Urinary bladder (tissue), 4 donors: ENCODE measurements around the gene CAVIN3. TPM values are rescaled to one million over a fixed set of nuclear protein-coding genes. Genes with fewer than 3 reads are reported as not detected.

ENCODE experiments used
- DNase-seq: peaks from one replicate; pipeline ENCODE4 v3.0.0-alpha.2; 2015; ENCODE audit errors: extremely low spot score
- H3K27ac ChIP-seq: one replicate; pipeline ENCODE4 v1.5.1; 2013; ENCODE audit warnings: low read depth, mild to moderate bottlenecking, moderate library complexity
- H3K36me3 ChIP-seq: one replicate; pipeline ENCODE4 v1.6.1; 2013; ENCODE audit warnings: mild to moderate bottlenecking, moderate library complexity; ENCODE audit not compliant: insufficient read depth
- H3K4me1 ChIP-seq: one replicate; pipeline ENCODE4 v1.6.1; 2013; ENCODE audit warnings: mild to moderate bottlenecking, moderate library complexity; ENCODE audit not compliant: insufficient read depth
- H3K4me3 ChIP-seq: one replicate; pipeline ENCODE4 v1.5.1; 2013; ENCODE audit warnings: low read depth, low read length
- WGBS: extraction: QIAGEN DNeasy Blood & Tissue Kit; methylation state at CpG from one replicate; pipeline ENCODE4 v1.1.7; 2013; 5-methylcytosine and 5-hydroxymethylcytosine counted together
- polyA plus RNA-seq: library from polyadenylated mRNA; stranded (reverse); fragments of 200-250 nt; gene quantifications from one replicate; pipeline ENCODE4 v1.2.3, GENCODE V29; 2013
- total RNA-seq: library from RNA; depleted of rRNA; stranded (reverse); fragments of >200 nt; gene quantifications from one replicate; pipeline ENCODE4 v1.2.3, GENCODE V29; 2014
- donor health status: healthy with polysubstance abuse.
- donor health status: healthy.

Gene CAVIN3, protein sequence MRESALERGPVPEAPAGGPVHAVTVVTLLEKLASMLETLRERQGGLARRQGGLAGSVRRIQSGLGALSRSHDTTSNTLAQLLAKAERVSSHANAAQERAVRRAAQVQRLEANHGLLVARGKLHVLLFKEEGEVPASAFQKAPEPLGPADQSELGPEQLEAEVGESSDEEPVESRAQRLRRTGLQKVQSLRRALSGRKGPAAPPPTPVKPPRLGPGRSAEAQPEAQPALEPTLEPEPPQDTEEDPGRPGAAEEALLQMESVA
- total RNA-seq (36.7 TPM), polyA plus RNA-seq (254 TPM)

DNA sequence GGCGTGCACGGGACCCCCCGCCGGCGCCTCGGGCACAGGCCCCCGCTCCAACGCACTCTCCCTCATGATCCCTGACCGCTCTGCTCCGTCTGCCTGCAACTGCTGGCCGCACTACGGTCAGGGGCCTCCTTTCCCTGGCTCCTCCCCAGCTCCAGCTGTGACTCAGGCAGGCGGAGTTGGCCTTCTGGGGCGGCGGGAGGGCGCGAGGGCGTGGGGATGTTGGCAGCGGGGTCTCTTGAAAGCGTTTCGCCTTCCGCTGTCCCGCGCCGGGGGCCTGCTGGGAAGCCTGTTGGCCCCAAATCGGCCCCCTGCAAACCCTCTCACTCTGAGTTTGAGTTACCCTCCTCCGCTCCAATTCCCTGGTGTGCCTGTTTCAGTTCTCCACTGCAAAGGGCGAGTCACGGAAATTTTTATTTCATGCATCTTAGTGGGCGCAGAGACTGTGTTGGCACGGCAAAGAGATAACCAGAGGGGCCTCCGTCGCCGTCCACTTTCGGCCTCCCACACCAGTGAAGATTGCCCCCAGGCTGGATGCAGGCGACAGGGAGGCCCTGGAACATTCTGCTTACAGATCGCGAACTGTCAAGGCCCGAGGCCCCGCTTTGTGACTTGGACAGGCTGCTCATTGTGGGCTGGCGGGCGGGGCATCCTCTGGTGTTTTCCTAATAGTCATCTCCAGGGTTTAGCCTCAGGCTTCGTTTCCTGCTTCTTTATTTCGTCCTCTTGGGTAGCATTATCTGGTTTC lies at the start of gene CAVIN3:
CAVIN3 (minus strand) TSS at position 91 of the 745 bp plus-strand sequence; CDS start at position 66, 25 bp downstream.
- no peaks in the 10 kb centered on the region for H3K4me1 ChIP-seq
- peak within 1 kb of the TSS; percentile 93 for H3K27ac ChIP-seq
- 3% methylated on average over 44 of the region's 44 CpGs for WGBS
- peak; percentile 58 for DNase-seq
- H3K36me3 ChIP-seq = no peaks in the 10 kb centered on the region
- peak within 1 kb of the TSS; percentile 55 for H3K4me3 ChIP-seq

DNA sequence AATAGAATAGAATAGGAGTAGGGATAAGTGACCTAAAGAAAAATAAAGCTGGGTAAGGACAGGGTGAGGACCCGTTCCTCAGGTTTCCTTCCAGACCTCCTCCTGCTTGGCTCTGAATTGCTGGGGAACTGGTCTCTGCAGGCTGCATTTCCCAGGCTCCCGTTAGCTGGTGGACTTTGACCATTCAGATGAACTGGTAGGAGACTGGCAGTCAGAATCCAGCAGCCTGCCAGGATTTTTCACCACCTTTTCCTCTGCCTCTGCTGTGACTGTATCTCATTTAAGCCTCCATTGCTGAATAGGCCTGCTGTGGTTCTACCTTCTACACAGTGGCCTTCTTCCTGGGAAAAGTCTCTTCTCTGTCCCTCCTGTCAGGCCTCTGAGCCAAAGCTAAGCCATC lies 45.4 kb upstream of the CAVIN3 start:
- 85% methylated on average over 2 of the region's 2 CpGs for WGBS
- no peak for DNase-seq
- Histone ChIP-seq H3K4me1 (no peaks in the 10 kb centered on the region), H3K27ac (no peak overlapping the region), H3K36me3 (no peaks in the 10 kb centered on the region), H3K4me3 (no peak overlapping the region)

DNA sequence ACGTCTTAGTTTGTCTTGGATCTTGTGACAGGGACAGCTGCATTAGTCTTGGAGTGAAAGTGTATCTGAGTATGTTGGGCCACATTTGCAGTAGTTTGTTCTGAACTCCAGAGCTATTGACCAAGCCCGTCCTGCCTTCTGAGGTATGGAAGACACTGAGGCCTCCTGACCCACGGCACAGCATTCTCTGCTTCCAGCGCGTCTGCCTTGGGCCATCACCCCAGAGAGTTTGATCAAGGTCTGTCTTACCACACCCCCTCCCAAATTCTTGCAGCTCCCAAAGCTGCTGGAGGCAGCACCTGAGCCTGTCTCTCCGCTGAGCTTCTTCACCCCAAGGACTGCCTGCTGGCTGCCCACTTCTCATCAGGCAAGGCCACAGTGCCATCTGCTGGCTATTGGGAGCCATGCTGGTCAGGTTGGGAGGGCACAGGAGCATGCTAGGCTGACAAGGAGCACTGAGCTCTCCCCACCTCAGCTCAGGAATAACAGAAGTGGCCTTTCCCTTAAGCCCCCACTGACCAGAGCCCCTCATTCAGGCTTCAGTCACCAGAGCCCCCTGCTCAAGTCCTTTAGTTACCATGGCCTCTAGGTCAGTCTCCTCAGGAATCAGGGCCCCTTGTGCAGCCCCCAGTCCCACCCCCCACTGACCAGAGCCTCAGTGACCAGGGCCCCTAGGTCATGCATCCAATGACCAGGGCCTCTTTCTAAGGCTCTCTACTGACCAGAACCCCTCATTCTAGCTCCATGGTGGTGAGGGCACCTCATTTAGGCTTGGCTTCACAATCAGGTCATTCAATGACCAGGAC lies 42.8 kb upstream of the CAVIN3 start:
- 68% methylated on average over 6 of the region's 6 CpGs for WGBS
- Histone ChIP-seq H3K36me3 (no peaks in the 10 kb centered on the region), H3K4me1 (no peaks in the 10 kb centered on the region), H3K27ac (no peak overlapping the region), H3K4me3 (no peak overlapping the region)
- peak; percentile 25 for DNase-seq

DNA sequence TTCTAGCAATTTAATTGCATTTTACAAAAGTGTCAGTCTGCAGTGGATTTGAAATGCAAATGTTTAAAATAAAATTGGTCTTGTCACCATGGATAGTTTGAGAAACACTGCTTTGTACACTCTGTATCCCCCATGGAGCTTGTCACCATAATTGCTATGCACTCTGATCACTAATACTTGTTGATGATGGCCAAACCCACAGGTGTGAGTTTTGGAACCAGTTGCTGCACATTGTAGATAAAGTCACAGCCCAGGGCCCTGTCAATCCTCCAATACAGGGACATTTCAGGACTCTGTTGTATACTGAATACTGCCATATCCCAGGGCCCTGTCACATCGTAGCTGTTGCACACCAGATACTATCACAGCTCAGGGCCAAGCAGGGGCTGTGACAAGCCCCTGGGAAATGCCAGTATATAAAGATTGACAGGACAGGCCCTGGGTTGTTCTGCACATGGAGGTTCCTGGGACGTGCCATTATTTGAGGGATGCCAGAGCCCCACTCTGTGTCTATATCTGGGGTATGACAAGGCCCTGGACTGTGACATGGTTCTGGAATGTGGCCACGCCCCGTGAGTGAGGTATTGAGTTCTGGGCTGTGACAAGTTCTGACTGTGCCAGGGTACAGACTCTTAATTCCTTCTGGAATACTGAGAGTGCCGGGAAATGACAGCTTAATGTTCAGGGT lies 42.0 kb upstream of the CAVIN3 start:
- H3K36me3 ChIP-seq = no peaks in the 10 kb centered on the region
- 73% methylated on average over 5 of the region's 5 CpGs for WGBS
- H3K27ac ChIP-seq = no peak overlapping the region
- no peak overlapping the region for H3K4me3 ChIP-seq
- no peaks in the 10 kb centered on the region for H3K4me1 ChIP-seq
- DNase-seq = no peak

DNA sequence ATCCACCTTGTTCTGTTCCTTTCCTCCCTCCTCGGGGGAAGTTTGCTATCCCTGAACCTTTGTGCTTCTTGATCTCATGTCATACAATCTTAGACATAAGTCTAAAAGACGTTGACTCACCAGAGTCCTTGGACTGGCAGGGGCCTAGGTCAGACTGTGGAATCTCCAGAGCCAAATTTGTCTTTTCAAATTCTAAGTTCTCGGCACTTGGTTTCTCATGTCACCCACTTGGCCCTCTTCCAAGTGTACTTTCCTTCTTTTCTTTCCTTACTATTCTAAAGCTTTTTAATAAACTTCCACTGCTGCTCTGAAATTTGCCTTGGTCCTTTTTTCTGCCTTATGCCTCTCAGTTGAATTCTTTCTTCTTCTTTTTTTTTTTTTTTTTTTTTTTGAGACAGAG lies 39.9 kb upstream of the CAVIN3 start:
- DNase-seq = no peak
- WGBS = 69% methylated on average over 3 of the region's 3 CpGs
- no peak overlapping the region for H3K4me3 ChIP-seq
- H3K36me3 ChIP-seq = no peaks in the 10 kb centered on the region
- H3K4me1 ChIP-seq = no peaks in the 10 kb centered on the region
- no peak overlapping the region for H3K27ac ChIP-seq

DNA sequence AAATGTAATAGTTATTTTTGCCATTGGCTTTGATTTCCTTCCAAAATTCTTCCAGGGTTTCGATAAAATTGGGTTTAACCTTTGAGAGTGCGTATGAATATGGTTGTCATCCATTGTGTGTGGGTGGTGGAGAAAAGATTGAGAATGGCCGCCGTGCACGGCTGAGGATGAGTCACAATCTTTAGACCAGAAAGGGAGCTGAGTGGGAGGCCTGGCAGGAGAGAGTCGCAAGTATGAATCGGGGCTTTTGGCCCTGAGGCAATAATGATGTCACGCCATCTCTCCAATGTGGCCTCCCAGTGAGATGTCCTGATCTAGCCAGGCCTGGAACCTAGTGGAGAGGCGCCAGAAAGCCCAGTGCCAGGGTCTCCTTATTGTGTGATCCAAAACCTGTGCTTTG lies 36.9 kb upstream of the CAVIN3 start:
- no peaks in the 10 kb centered on the region for H3K4me1 ChIP-seq
- no peak for DNase-seq
- no peak overlapping the region for H3K4me3 ChIP-seq
- H3K36me3 ChIP-seq = no peaks in the 10 kb centered on the region
- 38% methylated on average over 9 of the region's 9 CpGs for WGBS
- no peak overlapping the region for H3K27ac ChIP-seq

DNA sequence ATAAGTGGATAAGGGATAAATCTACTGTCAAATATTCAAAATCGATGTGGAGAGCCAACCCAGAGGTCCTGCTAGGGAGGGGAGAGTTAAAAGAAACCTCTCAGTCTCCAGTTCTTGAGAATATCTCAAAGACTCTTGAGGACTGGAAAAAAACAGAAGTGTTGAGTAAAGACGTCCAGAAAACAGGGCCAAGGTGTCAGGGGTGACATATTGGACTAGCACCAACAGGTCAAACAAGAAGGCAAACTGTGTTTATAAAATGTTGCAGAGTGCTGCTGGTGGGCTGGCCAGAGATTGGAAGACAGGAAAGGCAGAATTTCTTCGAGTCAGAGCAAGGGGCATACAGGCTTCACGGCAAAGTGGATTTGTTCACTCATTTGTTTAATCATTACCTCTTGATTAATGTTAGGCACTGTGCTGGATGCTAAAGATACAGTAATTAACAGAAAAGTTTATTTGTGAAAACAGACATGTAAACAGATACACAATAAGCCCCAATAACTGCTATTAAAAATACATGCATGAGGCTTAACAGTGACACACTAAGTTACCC lies 36.3 kb upstream of the CAVIN3 start:
- 43% methylated on average over 4 of the region's 4 CpGs for WGBS
- no peaks in the 10 kb centered on the region for H3K36me3 ChIP-seq

DNA sequence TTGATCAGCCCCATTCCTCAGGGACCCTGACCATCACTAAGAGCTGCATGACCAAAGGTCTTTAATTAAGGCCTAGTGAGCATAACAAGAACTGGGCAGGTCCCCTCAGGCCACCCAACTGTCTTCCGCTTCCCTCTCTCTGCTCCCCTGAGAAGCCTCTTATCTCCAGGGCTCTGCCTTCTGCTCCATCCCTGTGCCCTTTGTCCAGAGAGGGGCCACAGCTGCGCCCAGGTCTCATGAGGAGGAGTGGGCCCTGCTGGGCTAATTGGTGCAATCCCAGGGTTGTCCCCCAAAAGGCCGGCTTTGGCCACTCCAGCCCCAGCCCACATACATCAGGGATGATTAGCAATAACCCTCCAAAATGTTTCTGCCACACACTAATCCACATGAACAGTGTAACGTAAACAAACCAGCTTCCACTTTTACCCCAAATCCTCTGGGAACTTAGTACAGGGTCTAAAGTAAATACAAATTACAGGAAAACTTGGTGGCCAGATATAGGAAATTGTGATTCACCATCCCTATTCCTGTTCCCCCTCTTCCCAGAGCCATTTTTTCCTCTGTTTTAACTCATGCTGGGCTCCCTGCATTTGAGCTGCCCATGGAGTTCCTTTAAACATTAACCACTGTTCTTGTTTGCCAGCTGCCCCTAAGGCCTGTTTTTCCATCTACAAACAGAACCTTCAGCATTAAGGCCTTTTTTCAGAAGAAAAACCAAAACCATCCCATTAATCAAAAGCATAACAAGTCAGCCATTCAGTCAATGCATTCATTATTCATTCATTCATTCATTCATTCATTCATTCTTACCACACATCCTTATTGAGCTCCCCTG lies 34.6 kb upstream of the CAVIN3 start:
- no peak overlapping the region for H3K27ac ChIP-seq
- H3K4me1 ChIP-seq = no peaks in the 10 kb centered on the region
- no peak for DNase-seq
- no peaks in the 10 kb centered on the region for H3K36me3 ChIP-seq
- WGBS = 81% methylated on average over 4 of the region's 4 CpGs
- H3K4me3 ChIP-seq = no peak overlapping the region

More for the DNA sequence above, 36.3 kb upstream of the CAVIN3 start:
- DNase-seq = no peak
- Histone ChIP-seq H3K4me3 (no peak overlapping the region), H3K4me1 (no peaks in the 10 kb centered on the region), H3K27ac (no peak overlapping the region)

DNA sequence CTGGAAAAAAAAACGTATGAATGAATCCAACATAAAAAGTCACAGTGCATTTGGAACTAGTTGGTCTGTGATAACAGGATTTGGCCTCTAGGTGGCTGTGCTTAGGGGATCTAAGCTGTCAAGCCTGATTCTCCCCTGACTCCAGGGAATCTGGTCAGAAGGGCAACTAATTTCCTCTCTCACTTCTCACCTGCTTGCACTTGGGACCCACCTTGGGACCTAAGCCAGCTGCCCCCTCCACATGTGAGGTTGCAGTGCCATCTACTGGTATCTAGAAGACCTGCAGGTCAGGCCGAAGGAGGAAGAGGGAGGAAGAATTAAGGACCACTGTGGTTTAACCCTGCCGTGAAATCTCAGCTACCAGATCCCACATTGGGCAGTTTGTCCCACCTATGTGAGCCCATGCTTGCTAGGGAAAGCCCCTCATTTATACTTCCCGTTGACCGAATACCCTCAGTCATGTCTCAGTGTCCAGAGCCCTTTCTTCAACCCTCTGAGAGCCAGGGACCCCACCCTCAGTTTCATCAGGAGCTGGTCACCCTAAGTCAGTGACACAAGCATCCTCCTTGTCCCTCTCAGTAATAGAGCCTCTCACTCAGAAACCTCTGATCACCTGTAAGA lies 33.2 kb upstream of the CAVIN3 start:
- no peak overlapping the region for H3K4me3 ChIP-seq
- 9% methylated on average over 5 of the region's 5 CpGs for WGBS
- DNase-seq = peak; percentile 11

DNA sequence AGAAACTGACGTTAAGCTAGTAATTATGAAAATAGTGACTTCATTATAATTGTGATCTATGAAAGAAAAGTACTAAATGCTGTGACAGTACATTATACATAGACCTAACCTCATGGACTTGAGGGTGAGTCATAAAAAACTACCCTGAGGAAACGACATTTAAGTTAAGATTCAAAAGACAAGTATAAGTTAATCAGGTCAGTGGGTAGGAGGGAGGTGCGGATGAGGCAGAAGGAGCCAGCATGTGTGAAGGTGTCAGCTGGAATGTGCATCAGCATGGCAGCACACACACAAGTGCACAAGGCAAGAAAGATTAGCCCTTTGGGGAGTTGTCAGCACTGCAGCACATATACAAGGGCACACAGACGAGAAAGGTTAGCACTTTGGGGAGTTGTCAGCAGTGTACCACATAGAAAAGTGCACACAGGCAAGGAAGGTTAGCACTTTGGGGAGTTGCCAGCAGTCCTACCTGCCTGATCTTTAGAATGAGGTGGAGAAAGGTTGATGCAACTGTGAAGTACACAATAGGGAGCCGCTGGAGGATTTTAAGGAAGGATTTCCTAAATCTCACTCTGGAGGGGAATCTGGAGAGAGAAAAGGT lies 31.6 kb upstream of the CAVIN3 start:
- no peak for DNase-seq
- WGBS = 74% methylated on average over 5 of the region's 5 CpGs
- no peaks in the 10 kb centered on the region for H3K4me1 ChIP-seq

More for the DNA sequence above, 33.2 kb upstream of the CAVIN3 start:
- H3K27ac ChIP-seq = no peak overlapping the region
- no peaks in the 10 kb centered on the region for H3K4me1 ChIP-seq
- H3K36me3 ChIP-seq = no peaks in the 10 kb centered on the region

DNA sequence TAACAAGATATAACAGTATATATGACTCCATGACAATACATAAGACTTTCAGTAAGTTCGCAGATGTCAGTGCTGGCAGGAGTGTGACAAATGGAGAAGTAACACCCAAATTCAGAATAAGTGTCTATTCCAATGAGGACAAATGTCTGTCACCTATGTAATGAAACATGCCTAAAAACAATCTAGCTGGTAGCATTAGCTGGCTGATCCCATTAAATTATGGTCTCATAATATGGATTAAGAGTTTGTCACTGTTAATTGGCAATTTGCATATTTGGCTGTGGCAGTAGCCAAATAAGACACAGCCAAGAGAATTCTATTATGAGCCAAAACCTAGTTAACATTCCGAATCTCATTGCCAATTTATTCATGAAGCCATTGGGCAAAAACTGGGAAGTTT lies 30.2 kb upstream of the CAVIN3 start:
- no peaks in the 10 kb centered on the region for H3K36me3 ChIP-seq
- H3K27ac ChIP-seq = no peak overlapping the region
- H3K4me3 ChIP-seq = no peak overlapping the region
- H3K4me1 ChIP-seq = no peaks in the 10 kb centered on the region
- WGBS = 82% methylated on average over 2 of the region's 2 CpGs
- DNase-seq = no peak

More for the DNA sequence above, 31.6 kb upstream of the CAVIN3 start:
- H3K36me3 ChIP-seq = no peaks in the 10 kb centered on the region
- no peak overlapping the region for H3K27ac ChIP-seq
- no peak overlapping the region for H3K4me3 ChIP-seq

DNA sequence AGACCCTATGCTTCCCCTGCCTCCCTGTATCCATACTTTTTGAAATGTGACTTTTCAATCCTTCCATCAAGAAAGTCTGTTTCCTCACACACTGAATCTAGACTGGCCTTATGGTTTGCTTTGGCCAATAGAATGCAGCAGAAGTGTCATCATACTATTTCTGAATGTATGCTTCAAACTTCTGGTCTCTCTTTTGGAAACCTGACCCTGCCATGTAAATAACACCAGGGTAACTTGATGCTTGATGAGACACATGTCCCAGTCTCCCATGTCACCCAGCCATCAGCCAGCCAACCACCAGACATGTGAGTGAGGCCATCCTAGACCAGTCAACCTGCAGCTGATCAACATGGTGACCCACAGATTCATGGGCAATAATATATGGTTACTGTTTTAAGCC lies 29.7 kb upstream of the CAVIN3 start:
- Histone ChIP-seq H3K4me3 (no peak overlapping the region), H3K36me3 (no peaks in the 10 kb centered on the region), H3K27ac (no peak overlapping the region), H3K4me1 (no peaks in the 10 kb centered on the region)
- no peak for DNase-seq
